ENCODE results near the gene HLA-DMA. TPM values are rescaled to one million over a fixed set of nuclear protein-coding genes. Genes with fewer than 3 reads are reported as not detected.
A peak's percentile ranks its signal among the peaks of the same experiment; 100 is the strongest.

HLA-DMA gene
- total and polyA plus RNA-seq, 9 of the 15 experiments (the other 6 are each of a cell fraction or from before 2014, with no cell fraction given), result 0.13 to 0.83 (median 0.51) TPM

- TF ChIP-seq CUX1 (CRISPR knock-in tag; IDR thresholded peaks at IDR 0.05) (no peak), RCOR1 (IDR thresholded peaks at IDR 0.05; ENCODE audit: borderline replicate concordance in 1 of 2, low read depth in 2 of 2, low read length in 2 of 2) (peak; percentile 52 to 96; a peak in 3 of 4 replicates), HDAC8 (tag; IDR thresholded peaks at IDR 0.05) (peak; percentile 75), PHB2 (IDR thresholded peaks at IDR 0.05; ENCODE audit: low read depth) (peak; percentile 9; the same call in 1 of the 2 replicates), LARP7 (IDR thresholded peaks at IDR 0.05) (no peak), RBBP5 (IDR thresholded peaks at IDR 0.05; ENCODE audit: borderline replicate concordance, insufficient read depth, low read length, poor library complexity, severe bottlenecking) (peak; percentile 50), ZNF707 (CRISPR knock-in tag; conservative IDR thresholded peaks at IDR 0.05) (no peak), CCNT2 (IDR thresholded peaks at IDR 0.05; ENCODE audit: borderline replicate concordance, extremely low read depth, insufficient read length, low read depth, low read length) (peak; percentile 51), PHF20 (IDR thresholded peaks at IDR 0.05; ENCODE audit: partially characterized antibody) (no peak), KLF6 (CRISPR knock-in tag; IDR thresholded peaks at IDR 0.05; ENCODE audit: borderline replicate concordance) (peak; percentile 33; the same call in 1 of the 2 replicates), NEUROD1 (IDR thresholded peaks at IDR 0.05; ENCODE audit: borderline replicate concordance, low read depth, low read length, partially characterized antibody) (no peak), ZNF408 (CRISPR knock-in tag; IDR thresholded peaks at IDR 0.05; ENCODE audit: low read depth) (no peak), NFIX (CRISPR knock-in tag; IDR thresholded peaks at IDR 0.05; ENCODE audit: low read depth) (no peak), ARID1B (IDR thresholded peaks at IDR 0.05) (peak; percentile 85), TOE1 (IDR thresholded peaks at IDR 0.05; ENCODE audit: borderline replicate concordance) (0 out of 2 replicates have a peak, but pooled peaks have one; percentile 13), TOE1 (CRISPR knock-in tag; IDR thresholded peaks at IDR 0.05; ENCODE audit: borderline replicate concordance, low read depth) (no peak), XRCC4 (IDR thresholded peaks at IDR 0.05; ENCODE audit: extremely low read depth, insufficient read depth, insufficient read length) (no peak), BRD9 (IDR thresholded peaks at IDR 0.05; ENCODE audit: low read depth, partially characterized antibody) (peak; percentile 95), FOXP4 (CRISPR knock-in tag; IDR thresholded peaks at IDR 0.05; ENCODE audit: borderline replicate concordance) (no peak; the same call in 1 of the 2 replicates)
Observed at GRCh38 chr6:32969685-32970412, 17.0 kb upstream of the HLA-DMA start (continued).

All from K562 (cell line).